ENCODE data around the gene FUOM. TPM values are rescaled to one million over a fixed set of nuclear protein-coding genes. Genes with fewer than 3 reads are reported as not detected.

The FUOM gene
- total and polyA plus RNA-seq, 2 donors from 2014 or later = 17.5 to 118 TPM

- H3K9me3 ChIP-seq (ENCODE audit: control insufficient read depth in 2 of 3, insufficient read depth in 1 of 3, low read length in 3 of 3) = no peaks in the 10 kb centered on the region
- H3K9ac ChIP-seq (ENCODE audit: low read length in 3 of 3) = no peak overlapping the region
- H3K27ac ChIP-seq (ENCODE audit: low read depth in 2 of 2, low read length in 2 of 2) = no peak overlapping the region
- no peak for TF ChIP-seq CTCF (IDR thresholded peaks at IDR 0.05; ENCODE audit: borderline replicate concordance, extremely low read depth, insufficient read depth)
- FAIRE-seq (no peak), DNase-seq (no peak)
- intact Hi-C loops (cut with DNase I) = no loop called here
- no peak overlapping the region for H3K4me3 ChIP-seq (ENCODE audit: low read length in 3 of 3)
- no peaks in the 10 kb centered on the region for H3K36me3 ChIP-seq (ENCODE audit: control insufficient read depth in 2 of 3, insufficient read depth in 3 of 3, low read length in 3 of 3)
- no peaks in the 10 kb centered on the region for H3K27me3 ChIP-seq (ENCODE audit: control insufficient read depth, insufficient read depth, low read length)
- no peaks in the 10 kb centered on the region for H3K4me1 ChIP-seq (ENCODE audit: control insufficient read depth in 2 of 3, insufficient read depth in 2 of 3, low read depth in 1 of 3, low read length in 3 of 3)
Measured at GRCh38 chr10:133349577-133350011, 8.2 kb downstream of the FUOM start.

- DNase-seq = no peak
- no peak for FAIRE-seq
- intact Hi-C loops (cut with DNase I) = no loop called here
- Histone ChIP-seq H3K4me3 (ENCODE audit: low read length in 3 of 3) (no peak overlapping the region), H3K4me1 (ENCODE audit: control insufficient read depth in 2 of 3, insufficient read depth in 2 of 3, low read depth in 1 of 3, low read length in 3 of 3) (no peaks in the 10 kb centered on the region), H3K27me3 (ENCODE audit: control insufficient read depth, insufficient read depth, low read length) (no peaks in the 10 kb centered on the region), H3K27ac (ENCODE audit: low read depth in 2 of 2, low read length in 2 of 2) (no peak overlapping the region), H3K9ac (ENCODE audit: low read length in 3 of 3) (no peak overlapping the region), H3K9me3 (ENCODE audit: control insufficient read depth in 2 of 3, insufficient read depth in 1 of 3, low read length in 3 of 3) (no peaks in the 10 kb centered on the region), H3K36me3 (ENCODE audit: control insufficient read depth in 2 of 3, insufficient read depth in 3 of 3, low read length in 3 of 3) (no peaks in the 10 kb centered on the region)
- no peak for TF ChIP-seq CTCF (IDR thresholded peaks at IDR 0.05; ENCODE audit: borderline replicate concordance, extremely low read depth, insufficient read depth)
Measured at GRCh38 chr10:133349160-133349568, 8.7 kb downstream of the FUOM start.

GRCh38 chr10:133347710-133348517 is 9.9 kb downstream of the FUOM start:
- no peak overlapping the region for H3K27ac ChIP-seq (ENCODE audit: low read depth in 2 of 2, low read length in 2 of 2)
- no peaks in the 10 kb centered on the region for H3K36me3 ChIP-seq (ENCODE audit: control insufficient read depth in 2 of 3, insufficient read depth in 3 of 3, low read length in 3 of 3)
- peak overlapping the region in 1 of 3 donors; percentile 35 for H3K4me3 ChIP-seq (ENCODE audit: low read length in 3 of 3)
- TF ChIP-seq CTCF (IDR thresholded peaks at IDR 0.05; ENCODE audit: borderline replicate concordance, extremely low read depth, insufficient read depth) = no peak
- H3K9me3 ChIP-seq (ENCODE audit: control insufficient read depth in 2 of 3, insufficient read depth in 1 of 3, low read length in 3 of 3) = no peaks in the 10 kb centered on the region
- no peaks in the 10 kb centered on the region for H3K4me1 ChIP-seq (ENCODE audit: control insufficient read depth in 2 of 3, insufficient read depth in 2 of 3, low read depth in 1 of 3, low read length in 3 of 3)
- DNase-seq = no peak
- H3K27me3 ChIP-seq (ENCODE audit: control insufficient read depth, insufficient read depth, low read length) = no peaks in the 10 kb centered on the region
- intact Hi-C loops (cut with DNase I) = no loop called here
- H3K9ac ChIP-seq (ENCODE audit: low read length in 3 of 3) = no peak overlapping the region
- FAIRE-seq = no peak
